GM10266 (cell line): ENCODE data around the gene PIK3C2G.

Experiments used
- DNase-seq: peaks from one replicate; pipeline ENCODE4 v3.0.0; 2012; ENCODE audit errors: extremely low spot score
- TF ChIP-seq, protein P1 (sequence below): IDR thresholded peaks from 2 replicates; pipeline ENCODE4 v1.5.1; 2012; ENCODE audit warnings: mild to moderate bottlenecking, low read depth; ENCODE audit not compliant: control insufficient read depth, insufficient read depth; ENCODE audit errors: missing control alignments

PIK3C2G gene

DNA sequence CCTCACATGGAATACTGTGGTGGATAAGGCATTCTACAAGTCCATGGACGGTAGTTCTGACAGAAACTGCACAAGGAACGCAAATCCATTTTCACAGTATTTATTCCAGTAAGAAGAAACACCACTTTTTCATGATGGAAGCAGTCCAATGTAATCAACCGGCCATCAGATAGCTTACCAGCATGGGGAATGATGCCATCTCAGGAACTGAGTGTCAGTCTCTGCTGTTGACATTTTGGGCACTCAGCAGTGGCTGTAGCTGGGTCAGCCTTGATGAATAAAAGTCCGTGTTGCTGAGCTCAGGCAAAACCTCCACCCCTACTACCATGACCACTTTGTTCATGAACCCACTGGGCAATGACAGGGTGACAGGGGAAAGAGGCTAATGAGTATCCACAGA lies 373.1 kb downstream of the PIK3C2G start:
- DNase-seq, result no peak
- TF ChIP-seq, protein P1, sequence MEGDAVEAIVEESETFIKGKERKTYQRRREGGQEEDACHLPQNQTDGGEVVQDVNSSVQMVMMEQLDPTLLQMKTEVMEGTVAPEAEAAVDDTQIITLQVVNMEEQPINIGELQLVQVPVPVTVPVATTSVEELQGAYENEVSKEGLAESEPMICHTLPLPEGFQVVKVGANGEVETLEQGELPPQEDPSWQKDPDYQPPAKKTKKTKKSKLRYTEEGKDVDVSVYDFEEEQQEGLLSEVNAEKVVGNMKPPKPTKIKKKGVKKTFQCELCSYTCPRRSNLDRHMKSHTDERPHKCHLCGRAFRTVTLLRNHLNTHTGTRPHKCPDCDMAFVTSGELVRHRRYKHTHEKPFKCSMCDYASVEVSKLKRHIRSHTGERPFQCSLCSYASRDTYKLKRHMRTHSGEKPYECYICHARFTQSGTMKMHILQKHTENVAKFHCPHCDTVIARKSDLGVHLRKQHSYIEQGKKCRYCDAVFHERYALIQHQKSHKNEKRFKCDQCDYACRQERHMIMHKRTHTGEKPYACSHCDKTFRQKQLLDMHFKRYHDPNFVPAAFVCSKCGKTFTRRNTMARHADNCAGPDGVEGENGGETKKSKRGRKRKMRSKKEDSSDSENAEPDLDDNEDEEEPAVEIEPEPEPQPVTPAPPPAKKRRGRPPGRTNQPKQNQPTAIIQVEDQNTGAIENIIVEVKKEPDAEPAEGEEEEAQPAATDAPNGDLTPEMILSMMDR, result no peak

DNA sequence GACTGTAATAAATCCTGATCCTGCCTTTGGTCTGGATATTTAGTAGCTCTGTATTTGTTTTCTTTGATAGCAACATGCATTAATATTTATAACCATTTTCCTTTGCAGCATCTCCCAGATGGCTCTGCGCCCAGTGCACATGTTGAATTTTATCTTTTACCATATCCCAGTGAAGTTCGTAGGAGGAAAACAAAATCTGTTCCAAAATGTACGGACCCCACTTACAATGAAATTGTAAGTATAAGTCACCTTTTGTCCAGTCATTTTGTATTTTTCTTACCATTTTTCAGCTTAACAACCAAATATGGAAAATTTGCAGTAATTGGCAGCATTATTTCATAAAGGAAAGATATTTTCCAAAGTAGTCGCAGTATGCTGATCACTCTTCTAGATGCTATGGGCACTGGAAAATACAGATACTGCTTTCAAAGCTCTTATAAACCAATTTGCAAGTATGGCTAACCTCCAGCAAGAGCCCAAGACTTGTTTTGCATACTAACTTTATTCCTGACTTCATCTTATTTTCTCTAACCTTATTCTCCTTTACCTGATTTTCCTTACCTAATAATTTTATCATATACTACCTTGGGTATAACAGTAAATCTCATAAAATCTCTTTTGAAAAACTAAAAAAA lies 379.1 kb downstream of the PIK3C2G start:
- DNase-seq, result no peak
- TF ChIP-seq, protein P1, result no peak

DNA sequence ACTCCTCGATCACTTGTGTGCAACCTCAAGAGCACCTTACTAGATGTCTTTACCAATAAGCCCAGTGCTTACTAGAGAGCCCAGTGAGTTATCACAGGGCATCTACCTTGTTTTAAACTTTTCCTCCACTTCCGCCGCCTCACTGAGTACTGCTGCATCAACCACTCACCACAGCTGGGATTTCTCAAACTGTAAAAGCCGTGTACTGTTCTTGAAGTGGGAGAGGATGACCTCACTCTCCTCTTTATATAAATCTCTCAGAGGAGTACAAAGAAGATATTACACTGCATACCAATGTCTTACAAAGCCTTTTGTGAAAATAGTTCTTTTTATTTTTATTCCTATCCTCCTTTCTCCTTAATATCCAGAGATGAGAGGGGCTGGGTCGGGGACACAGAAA lies 382.4 kb downstream of the PIK3C2G start:
- DNase-seq, result no peak
- TF ChIP-seq, protein P1, result no peak

DNA sequence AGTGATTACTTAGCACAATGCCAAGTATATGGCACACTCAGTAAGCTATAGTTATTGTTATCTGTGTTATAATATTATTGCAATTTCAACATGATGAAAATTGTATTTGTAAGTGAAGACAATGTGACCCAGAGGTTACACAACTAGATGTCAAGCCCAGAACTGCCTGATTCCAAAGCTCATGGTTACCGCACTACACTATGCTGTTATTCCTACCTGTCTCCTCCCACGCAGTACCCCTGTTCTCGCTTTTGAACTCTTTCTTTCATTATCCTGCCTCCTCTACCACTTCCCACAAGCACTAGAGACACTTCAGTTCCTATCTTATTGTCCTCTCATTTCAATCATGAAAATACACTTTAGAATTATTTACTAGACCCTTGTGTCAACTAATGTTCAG lies 383.2 kb downstream of the PIK3C2G start:
- TF ChIP-seq, protein P1, result no peak
- DNase-seq, result no peak

DNA sequence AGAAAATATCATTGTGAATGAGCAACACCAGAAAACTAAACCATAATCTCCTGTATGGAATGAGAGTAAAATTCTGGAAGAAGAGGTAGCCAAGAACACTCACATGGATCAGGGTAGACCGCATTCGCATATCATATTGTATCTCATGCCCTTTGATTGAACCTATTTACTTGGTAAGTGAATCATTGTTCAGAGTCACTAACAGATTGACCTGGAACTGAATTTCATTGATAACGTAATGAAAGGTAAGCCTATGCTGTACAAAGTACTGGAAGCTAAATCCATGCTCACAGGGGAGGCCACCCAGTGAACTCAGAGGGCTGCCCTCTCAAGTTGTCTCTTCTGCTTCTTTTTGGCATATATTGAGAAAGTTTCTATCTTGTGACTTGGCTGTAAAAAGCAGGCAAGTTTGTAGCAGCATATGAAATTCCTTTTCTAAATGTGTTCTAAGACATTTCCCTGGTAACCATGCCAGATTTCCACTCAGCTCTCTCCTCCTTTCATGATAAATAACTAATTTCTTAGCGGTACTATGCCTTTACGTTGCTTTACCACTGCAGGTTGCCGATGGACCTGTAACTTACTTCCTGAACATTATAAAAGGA lies 385.1 kb downstream of the PIK3C2G start:
- TF ChIP-seq, protein P1, result no peak
- no peak for DNase-seq

DNA sequence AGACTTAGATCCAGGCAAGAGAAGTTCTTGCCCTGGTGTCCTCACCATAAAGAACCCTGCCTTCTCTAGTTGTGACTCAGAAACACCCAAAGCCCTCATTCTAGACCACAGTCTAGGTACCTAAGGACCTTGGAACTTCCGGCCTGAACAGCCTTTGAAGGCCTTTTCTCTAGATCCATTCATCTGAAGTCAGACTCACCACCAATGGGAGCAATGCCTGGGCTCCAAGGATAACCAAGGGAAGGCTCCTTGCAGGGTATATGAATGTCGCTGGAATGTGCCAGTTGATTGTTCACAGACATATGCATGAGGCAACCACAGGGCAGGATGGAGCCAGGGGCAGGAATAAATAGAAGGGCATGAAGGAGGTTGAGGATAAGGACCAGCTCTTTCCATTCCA lies 390.2 kb downstream of the PIK3C2G start:
- DNase-seq, result no peak
- TF ChIP-seq, protein P1, result no peak

DNA sequence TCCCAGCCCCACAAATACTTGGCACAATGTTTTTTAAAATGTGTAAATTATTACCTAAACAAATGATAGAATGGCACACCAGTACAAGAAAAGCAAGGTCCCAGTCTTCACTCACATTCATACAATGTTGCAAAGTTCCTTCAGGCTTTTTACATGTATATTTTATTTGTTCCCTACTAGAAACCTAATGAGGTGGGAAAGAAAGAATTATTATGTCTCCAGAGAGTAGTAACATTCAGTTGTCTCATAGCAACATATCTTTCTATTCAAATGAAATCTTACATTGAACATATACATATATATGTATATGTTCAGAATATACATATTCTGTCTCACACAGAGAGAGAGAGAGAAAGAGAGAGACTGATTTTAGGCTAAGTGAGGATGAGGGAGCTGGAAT lies 391.3 kb downstream of the PIK3C2G start:
- TF ChIP-seq, protein P1, result no peak

More for the DNA sequence above, 391.3 kb downstream of the PIK3C2G start:
- no peak for DNase-seq
